ENCODE data around the gene TTC39A.

The TTC39A gene

GRCh38 chr1:51331206-51332100 is 1.1 kb upstream of the TTC39A start:
- no peak for TF ChIP-seq CTCF (IDR thresholded peaks at IDR 0.05)
- H3K4me1 Mint-ChIP-seq, result peaks cover 24% of the 10 kb centered on the region
- no peak for DNase-seq
- H3K27me3 Mint-ChIP-seq (ENCODE audit: low read depth, poor library complexity), result peaks cover 28% of the 10 kb centered on the region
- H3K27ac Mint-ChIP-seq, result peak overlapping the region; percentile 20
- no peaks in the 10 kb centered on the region for H3K36me3 Mint-ChIP-seq (ENCODE audit: low read depth)
- H3K4me3 Mint-ChIP-seq, result peak overlapping the region; percentile 84
- H3K9me3 Mint-ChIP-seq, result no peaks in the 10 kb centered on the region

DNA sequence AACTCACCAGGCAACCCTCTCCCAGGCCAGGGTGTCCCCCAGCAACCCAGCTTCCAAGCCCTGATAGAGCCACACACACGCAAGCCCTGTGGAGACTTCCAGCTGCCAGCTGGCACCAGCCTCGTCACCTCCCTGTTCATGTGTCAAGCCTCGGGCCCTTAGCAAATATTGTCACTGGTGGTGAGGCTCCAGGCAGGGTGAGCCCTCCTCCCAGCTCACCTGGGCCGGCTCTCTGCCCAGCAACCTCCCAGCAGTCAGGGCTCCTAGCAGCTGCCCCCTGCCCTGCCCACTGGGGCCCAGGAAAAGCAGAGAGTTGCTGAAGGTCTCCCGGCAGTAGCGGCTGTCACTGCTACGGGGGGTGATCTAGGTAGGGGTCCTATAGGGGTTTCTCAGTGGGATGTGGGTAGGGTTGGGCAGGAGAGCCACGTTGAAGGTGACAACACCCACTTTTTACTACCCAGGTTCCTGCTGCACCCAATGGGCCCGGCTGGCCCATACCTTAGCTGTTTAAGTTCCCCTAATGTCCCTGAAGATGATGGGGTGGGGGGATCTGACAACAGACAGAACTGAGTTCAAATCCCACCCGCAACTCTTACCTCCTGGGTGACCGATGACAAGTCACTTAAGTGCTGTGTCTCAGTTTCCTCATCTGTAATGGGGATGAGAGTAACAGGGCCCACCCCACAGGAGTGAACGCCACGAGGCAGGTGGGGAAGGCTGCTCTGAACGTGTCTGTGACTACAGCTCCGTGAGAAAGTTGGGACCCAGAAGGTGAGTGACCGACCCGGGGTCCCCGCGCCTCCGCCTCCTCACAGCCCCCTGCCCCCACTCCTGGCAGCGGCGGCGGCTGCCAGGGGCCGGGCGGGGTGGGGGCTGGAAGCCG is 678 bp downstream of the TTC39A start:
- Mint-ChIP-seq H3K27ac (no peak overlapping the region), H3K4me1 (peaks cover 35% of the 10 kb centered on the region), H3K4me3 (peak overlapping the region; percentile 76), H3K36me3 (ENCODE audit: low read depth) (no peaks in the 10 kb centered on the region), H3K27me3 (ENCODE audit: low read depth, poor library complexity) (peaks cover 22% of the 10 kb centered on the region), H3K9me3 (no peaks in the 10 kb centered on the region)
- no peak for TF ChIP-seq CTCF (IDR thresholded peaks at IDR 0.05)
- no peak for DNase-seq

DNA sequence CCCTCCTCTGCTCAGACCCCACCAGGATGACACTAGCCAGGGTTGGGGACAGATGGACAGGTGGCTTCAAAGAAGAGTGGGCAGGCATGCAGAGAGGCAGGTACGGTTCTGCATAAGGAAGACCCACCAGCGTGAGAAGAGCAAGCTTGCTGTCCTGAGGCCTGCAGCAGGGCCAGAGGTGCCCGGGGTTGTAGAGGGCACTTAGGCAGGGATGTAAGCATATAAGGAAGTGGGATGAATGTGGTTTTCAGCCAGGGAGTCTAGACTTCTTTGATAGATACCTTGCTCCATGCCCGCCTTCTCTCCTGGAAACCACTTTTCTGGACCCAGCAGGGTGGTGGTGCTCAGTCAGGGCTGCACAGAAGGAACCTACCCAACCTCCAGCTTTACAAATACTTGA is 1.4 kb downstream of the TTC39A start:
- no peaks in the 10 kb centered on the region for H3K9me3 Mint-ChIP-seq
- peaks cover 22% of the 10 kb centered on the region for H3K27me3 Mint-ChIP-seq (ENCODE audit: low read depth, poor library complexity)
- no peak for DNase-seq
- TF ChIP-seq CTCF (IDR thresholded peaks at IDR 0.05), result no peak
- no peaks in the 10 kb centered on the region for H3K36me3 Mint-ChIP-seq (ENCODE audit: low read depth)
- peak overlapping the region; percentile 66 for H3K4me3 Mint-ChIP-seq
- peaks cover 41% of the 10 kb centered on the region for H3K4me1 Mint-ChIP-seq
- H3K27ac Mint-ChIP-seq, result no peak overlapping the region

GRCh38 chr1:51328279-51328678 is 2.1 kb downstream of the TTC39A start:
- Mint-ChIP-seq H3K27me3 (ENCODE audit: low read depth, poor library complexity) (peaks cover 22% of the 10 kb centered on the region), H3K27ac (no peak overlapping the region), H3K9me3 (no peaks in the 10 kb centered on the region), H3K4me3 (peak overlapping the region; percentile 66), H3K4me1 (peaks cover 41% of the 10 kb centered on the region), H3K36me3 (ENCODE audit: low read depth) (no peaks in the 10 kb centered on the region)
- no peak for DNase-seq
- no peak for TF ChIP-seq CTCF (IDR thresholded peaks at IDR 0.05)

DNA sequence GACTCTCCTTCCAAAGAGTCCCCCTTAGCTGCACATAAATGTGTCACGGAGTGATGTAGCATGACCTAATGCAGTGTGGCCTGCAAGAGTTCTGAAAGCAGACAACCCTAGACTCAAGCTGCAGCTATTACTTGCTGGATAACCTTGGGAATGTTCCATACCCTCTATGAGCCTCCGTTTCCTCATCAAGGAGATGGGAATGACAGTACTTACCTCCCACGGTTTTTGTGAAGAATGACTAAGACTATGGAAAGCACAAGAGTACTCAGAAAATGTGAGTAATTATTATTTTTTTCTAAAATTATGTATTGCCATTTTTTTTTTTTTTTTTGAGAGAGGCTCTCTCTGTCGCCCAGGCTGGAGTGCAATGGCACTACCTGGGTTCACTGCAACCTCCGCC is 3.0 kb downstream of the TTC39A start:
- no peak overlapping the region for H3K4me3 Mint-ChIP-seq
- H3K9me3 Mint-ChIP-seq, result no peaks in the 10 kb centered on the region
- H3K36me3 Mint-ChIP-seq (ENCODE audit: low read depth), result no peaks in the 10 kb centered on the region
- H3K4me1 Mint-ChIP-seq, result peaks cover 42% of the 10 kb centered on the region
- DNase-seq, result no peak
- H3K27me3 Mint-ChIP-seq (ENCODE audit: low read depth, poor library complexity), result peaks cover 22% of the 10 kb centered on the region
- H3K27ac Mint-ChIP-seq, result no peak overlapping the region
- no peak for TF ChIP-seq CTCF (IDR thresholded peaks at IDR 0.05)

All from nephron progenitor cell (in vitro differentiated cells).